Activated CD4-positive, CD25-positive, alpha-beta regulatory T cell (primary cell): Measurements from ENCODE around the gene TMEM242.

Experiments
- DNase-seq, 4 experiments: peaks; one replicate each; lab custom pipeline; 2025; lab: John Stamatoyannopoulos, UW

Gene TMEM242

DNA sequence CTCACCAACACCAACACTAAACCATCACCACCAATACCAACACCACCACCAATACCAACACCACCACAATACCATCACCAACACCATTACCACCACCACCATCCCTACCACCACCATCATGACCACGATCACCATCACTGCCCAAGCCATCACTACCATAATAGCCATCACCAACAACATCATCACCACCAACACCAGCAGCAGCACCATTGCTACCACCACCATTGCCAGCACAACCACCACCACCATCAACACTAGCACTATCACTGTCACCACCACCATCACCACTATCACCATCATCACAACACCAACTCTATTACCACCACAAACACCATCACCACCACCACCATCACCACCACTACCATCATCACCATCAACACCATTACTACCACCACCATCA, 53.0 kb downstream of the TMEM242 start:
- no peak for DNase-seq

DNA sequence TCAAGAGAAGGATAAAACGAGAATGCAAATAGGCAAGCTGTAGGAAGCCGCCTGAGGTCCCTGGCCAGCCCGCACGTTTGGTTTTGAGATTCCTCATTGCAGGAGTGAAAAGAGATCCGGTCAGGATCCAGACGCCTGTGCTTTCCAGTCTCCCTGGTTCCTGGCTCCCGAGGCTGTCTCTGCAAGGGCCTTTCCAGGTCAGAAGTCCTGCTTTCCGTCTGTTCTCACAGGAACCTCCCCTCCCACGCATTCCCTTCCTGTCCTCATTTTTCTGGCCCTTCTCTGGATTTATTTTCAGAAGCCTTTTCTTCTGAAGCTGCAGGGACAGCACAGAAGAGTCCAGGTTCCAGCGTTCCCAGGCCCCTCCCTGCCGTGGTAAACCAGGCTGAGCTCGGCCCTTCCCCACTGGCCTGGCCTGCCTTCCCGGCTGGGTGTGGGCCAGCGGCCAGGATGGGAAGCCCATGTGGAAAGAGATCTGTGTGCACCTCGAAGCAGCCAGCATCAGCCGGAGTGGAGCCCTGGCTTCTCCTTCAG, 54.0 kb downstream of the TMEM242 start:
- DNase-seq = no peak

GRCh38 chr6:157268835-157269234, 54.5 kb downstream of the TMEM242 start:
- no peak for DNase-seq

DNA sequence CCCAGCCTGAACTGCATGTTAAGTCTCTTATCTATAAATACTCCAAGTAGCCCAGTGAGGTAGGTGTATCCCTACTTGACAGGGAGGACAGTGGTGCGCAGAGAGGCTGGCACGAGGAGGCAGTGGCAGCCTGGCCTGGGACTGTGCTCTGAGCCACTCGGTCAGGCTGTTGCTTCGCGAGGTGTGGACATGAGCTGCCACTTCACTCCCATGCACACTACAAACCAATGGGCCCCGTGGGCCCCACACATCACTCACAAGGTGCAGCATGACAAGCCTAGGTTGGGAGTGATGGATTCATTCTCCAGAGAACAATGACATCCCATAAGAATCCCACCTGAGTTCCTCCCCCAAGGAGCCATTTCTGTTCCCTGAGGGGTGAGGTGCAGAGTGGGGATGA, 54.9 kb downstream of the TMEM242 start:
- DNase-seq = no peak

DNA sequence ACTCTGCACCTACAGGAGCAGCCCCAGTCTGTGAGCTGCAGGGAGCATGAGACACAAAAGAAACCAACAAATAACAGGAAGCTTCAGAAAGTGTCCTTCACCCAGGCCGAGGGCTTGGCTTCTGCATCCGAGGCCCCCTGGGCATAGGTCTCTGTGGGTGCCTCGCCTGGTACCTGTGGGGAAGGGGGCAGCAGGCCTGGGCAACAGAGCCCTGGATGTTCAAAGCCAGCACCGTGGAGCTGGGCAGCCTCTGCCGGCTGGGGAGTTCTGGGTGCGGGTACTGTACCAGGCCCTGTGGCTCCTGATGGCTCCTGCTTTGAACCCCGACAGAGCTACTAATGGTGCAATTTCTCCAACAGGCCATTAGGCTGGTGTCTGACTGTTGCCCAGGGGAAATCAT, 55.7 kb downstream of the TMEM242 start:
- no peak for DNase-seq

DNA sequence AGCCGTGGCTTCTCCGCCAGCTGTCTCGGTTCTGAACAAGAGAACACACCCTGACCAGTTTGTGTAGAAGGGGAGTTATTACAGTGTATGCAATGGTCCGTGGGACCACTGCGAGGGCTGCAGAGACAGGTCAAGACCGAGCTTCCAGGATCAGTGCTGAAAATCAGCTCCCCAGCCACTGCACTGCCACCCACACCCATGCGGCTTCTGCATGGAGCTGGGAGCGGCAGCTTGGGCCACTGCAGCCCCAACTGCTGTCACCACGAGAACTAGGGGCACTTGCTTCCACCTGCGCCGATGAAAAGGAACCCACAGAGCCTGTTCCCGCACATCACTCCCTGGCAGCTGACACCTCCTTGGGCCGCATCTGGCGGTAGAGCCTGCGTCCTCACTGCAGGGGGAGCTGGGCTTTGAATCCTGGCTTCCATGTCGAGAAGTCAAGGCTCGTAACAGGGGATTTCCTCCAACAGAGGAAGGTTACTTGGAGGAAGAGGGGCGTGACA, 56.2 kb downstream of the TMEM242 start:
- no peak for DNase-seq

DNA sequence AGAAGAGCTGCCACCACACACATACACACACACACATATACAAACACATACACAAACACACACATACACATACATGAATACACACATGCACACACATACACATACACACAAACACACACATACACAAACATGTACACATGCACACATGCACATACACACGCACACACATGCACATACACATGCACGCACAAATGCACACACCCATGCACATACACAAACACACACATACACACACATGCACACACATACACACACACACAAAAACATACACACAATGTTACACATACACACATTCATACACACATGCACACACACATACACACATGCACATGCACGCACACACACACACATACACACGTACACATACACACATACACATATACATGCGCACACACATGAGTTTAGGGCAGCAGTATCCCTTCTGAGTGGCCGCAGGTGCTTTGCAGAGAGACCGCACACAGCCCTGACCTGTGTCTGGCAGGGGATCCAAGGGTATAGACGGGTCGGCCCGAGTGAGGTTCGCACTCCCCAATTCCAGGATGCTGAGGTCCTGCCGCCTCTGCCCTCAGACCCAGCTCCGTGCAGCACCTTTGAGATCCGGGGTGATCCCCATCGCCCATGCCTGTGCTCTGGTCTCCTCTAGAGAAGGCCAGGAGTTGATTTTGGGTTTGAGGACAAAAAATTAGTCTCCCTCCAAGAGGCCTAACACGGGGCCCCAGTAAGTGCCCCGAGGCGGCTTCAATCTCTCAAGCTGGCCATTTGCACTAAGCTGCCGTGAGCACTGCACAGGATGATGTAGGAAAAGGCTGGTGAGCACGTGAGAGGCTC, 56.8 kb downstream of the TMEM242 start:
- no peak for DNase-seq

DNA sequence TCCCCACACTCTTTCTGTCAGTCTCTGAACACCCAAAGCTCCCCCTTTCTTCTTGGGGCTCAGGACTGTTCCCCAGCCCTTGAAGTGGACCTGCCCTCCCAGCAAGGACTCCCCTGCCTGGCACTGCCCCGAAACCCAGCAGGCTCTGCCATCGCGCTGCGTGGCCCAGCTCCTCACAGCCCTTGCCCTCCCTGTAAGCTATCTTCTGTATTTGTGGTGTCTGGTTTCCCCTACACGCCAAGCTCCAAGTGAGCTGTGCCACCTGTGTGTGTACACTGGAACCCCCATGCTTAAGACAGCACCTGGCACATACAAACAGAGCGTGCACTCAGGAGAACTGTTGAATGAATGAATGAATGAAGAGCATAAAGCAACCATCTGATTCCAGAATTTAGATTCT, 57.7 kb downstream of the TMEM242 start:
- DNase-seq = no peak

DNA sequence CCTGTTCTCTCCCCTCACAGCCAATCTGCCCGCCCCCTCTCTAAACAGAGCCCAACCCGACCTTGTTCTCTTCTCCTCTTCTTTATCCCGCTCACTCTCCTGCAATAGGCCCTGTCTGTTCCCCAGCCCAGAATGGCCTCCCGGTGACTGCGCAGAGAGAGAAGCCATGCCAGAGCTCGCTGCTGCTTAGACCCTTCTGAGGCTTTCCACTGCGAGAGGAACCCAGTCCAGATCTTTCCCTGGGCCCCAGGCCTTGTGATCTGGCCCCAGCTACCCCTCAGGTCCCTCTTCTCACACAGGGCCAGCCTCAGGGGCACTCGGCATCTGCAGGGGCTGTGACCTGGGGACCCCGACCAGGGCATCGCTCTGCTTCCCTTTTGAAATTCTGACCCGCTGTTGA, 58.1 kb downstream of the TMEM242 start:
- DNase-seq = no peak

DNA sequence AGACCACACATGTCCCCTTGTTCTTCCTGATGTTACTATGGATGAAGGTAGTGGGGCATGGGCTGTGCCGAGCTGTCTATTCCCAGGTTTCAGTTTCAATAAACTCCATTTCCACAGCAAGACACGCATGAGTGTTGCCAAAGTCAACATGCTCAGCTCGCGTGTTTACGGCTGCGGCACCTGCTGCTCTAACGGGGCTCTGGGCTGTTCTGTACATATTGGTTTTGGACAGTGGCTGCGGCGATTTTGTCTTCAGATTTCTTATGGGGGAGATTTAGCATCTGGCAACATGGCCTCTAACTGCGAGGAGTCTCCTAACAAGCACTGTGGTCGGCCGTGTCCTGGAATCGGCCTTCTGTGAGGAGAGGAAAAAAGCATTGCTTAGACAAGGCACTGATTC, 58.6 kb downstream of the TMEM242 start:
- DNase-seq = no peak

- no peak for DNase-seq
Observed at GRCh38 chr6:157263881-157264397, 59.4 kb downstream of the TMEM242 start.

GRCh38 chr6:157263146-157263545, 60.2 kb downstream of the TMEM242 start:
- no peak for DNase-seq

- no peak for DNase-seq
Observed at GRCh38 chr6:157261606-157262005, 61.7 kb downstream of the TMEM242 start.

- DNase-seq = no peak
Observed at GRCh38 chr6:157260735-157261410, 62.4 kb downstream of the TMEM242 start.

DNA sequence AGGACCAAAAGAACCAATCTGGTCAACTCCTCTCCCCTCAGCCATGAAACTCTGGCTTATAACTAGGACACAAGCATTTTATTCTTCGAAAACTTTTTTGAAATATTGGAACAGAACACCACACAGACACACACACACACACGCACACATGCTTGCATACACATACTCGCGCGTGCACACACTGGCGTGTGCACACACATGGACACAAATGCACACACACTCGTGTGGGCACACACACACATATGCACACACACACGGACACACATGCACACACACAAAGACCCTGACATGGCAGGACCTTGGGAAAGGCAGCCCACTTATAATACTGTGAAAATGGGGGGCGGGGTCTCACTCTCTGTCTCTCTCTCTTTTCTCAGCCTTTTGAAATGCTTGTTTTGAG, 63.9 kb downstream of the TMEM242 start:
- DNase-seq = no peak

DNA sequence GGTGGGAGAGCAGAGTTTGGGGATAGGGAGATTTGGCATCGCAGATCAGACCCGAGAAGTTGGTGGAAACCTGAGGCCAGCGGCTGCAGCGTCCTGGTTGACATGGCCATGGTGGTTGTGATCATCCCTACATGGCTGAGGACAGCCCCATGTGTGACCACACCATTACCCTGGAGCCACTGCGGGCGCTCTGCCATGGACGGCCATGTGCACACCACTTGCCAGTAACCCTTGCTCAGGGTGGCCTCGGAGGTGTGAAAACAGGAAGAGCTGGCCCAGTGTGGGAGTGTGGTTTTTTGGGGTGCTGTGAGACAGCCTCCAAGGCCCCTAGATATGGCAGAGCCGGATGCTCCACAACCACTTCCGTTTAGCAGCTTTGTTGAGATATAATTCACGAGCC, 64.4 kb downstream of the TMEM242 start:
- no peak for DNase-seq

DNA sequence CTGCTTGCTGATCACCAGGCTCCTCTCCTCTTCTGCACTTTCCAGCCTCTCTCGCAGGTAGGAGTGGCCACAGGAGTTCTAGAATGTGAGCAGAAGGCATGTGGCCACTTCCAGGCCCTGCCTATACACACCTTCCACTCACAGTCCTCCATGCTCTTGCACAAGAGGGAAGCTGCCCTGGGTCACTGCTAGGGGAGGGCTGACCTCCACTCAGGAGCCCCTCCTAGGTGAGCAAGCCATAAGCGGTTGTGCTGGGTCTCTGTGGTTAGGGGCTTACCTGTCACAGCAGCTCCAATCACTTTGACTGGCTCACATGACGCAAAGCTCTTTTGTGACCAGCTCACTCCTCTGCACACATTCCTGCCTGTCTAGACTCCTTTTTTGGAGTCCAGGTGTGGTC, 68.2 kb downstream of the TMEM242 start:
- DNase-seq = no peak

- no peak for DNase-seq
Observed at GRCh38 chr6:157254538-157254937, 68.8 kb downstream of the TMEM242 start.

- DNase-seq = no peak
Observed at GRCh38 chr6:157253699-157254098, 69.6 kb downstream of the TMEM242 start.

- DNase-seq = no peak
Observed at GRCh38 chr6:157253017-157253416, 70.3 kb downstream of the TMEM242 start.

DNA sequence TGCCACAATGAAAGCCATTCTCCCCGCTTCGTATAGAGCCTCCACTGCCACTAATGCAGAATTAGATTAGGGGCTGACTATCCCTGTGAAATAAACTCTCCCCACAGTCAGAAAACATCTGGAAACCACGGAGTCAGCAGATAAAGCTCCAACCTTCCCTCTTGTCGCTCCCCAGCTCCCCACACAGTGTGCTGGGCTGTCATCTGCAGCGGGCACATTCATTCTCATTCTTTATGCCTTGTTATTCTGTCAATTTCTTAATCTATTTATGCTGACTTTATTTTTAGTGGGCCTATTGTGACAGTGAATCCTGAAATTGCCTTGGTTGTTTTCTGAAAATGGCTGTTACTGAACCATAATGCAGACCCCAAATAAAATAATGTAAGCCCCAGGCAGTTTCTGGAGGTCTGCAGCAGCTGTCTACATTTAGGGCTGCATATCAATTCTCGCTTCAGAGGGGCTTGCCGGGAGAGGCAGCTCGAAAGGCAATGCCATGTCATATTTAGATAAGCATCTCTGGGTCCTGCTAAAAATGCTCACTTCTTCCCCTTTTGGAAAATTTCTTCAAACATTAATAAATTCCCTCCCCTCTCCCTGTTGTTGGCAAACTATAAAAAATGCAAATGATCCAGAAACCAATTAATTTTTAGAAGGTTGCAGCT, 71.6 kb downstream of the TMEM242 start:
- no peak for DNase-seq

DNA sequence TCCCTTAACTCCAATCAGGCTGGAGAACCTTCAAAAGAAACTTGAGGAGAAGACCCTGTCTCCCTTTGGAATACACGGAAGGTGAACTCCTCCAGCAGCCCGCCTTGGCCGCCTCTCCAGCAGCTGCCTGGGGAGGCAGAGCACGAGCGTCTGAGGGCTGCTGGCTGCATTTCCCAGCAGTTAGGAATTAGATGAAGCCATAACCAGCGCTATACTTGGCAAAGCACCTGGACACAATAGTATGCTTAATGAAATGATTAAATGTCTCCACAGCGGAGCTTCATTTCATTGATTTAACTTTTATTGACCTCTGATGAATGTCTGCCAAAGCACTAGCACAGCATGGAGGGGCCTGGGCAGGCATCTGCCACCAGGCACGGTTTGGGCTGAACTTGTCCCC, 73.5 kb downstream of the TMEM242 start:
- DNase-seq = no peak
